H1 (cell line): ENCODE data around the gene ANAPC16. TPM values are rescaled to one million over a fixed set of nuclear protein-coding genes. Genes with fewer than 3 reads are reported as not detected.

Experiments
- CTCF ChIA-PET: fragments of 300-600 bp; sonication (Branson Sonifier 250); formaldehyde crosslinking; loops from one replicate; lab custom pipeline; 2021; ENCODE audit not compliant: partially characterized antibody; lab: Charles Lee
- POLR2A ChIA-PET: fragments of 300-600 bp; sonication (Branson Sonifier 250); formaldehyde crosslinking; loops from one replicate; lab custom pipeline; 2021; ENCODE audit warnings: inconsistent platforms; ENCODE audit not compliant: partially characterized antibody; lab: Charles Lee
- DNase-seq, 2 experiments: peaks; one replicate each; pipeline versions ENCODE4 v3.0.0 to v3.0.0-alpha.2; 2010 to 2022; ENCODE audit warnings: low spot score in 2 of 2, low read depth in 1 of 2, mixed read lengths in 1 of 2
- FAIRE-seq: peaks from 2 replicates; lab custom pipeline; 2011; peaks lifted over from hg19 to GRCh38; lab: Jason Lieb, UNC
- H2AFZ ChIP-seq: 2 replicates; pipeline ENCODE4 v1.8.1; 2012; ENCODE audit warnings: low read length, inconsistent platforms
- H2AK5ac ChIP-seq: 2 replicates; pipeline ENCODE4 v1.6.1; 2013; ENCODE audit warnings: low read depth, low read length
- H2BK120ac ChIP-seq: replicated peaks from 2 replicates; pipeline ENCODE3; 2013; ENCODE audit warnings: low read depth, low read length, inconsistent platforms
- H2BK12ac ChIP-seq: 2 replicates; pipeline ENCODE4 v1.6.1; 2013; ENCODE audit warnings: low read depth, low read length
- H2BK15ac ChIP-seq: 2 replicates; pipeline ENCODE4 v1.6.1; 2013; ENCODE audit warnings: low read length
- H2BK20ac ChIP-seq: 2 replicates; pipeline ENCODE4 v1.6.1; 2013; ENCODE audit warnings: low read length
- H2BK5ac ChIP-seq: 2 replicates; pipeline ENCODE4 v1.6.1; 2013; ENCODE audit warnings: low read depth, low read length
- H3K14ac ChIP-seq: 2 replicates; pipeline ENCODE4 v1.6.1; 2013; ENCODE audit warnings: inconsistent platforms; ENCODE audit not compliant: insufficient read length
- H3K18ac ChIP-seq: 2 replicates; pipeline ENCODE4 v1.6.1; 2013; ENCODE audit warnings: low read length; ENCODE audit errors: extremely low read depth
- H3K23ac ChIP-seq: 2 replicates; pipeline ENCODE4 v1.6.1; 2013; ENCODE audit warnings: inconsistent platforms; ENCODE audit not compliant: insufficient read length
- H3K23me2 ChIP-seq: 2 replicates; pipeline ENCODE4 v1.6.1; 2013; ENCODE audit warnings: low read depth, low read length
- H3K27ac ChIP-seq: 2 replicates; pipeline ENCODE4 v1.6.1; 2011; ENCODE audit warnings: low read depth, low read length, inconsistent platforms
- H3K27me3 ChIP-seq, 4 experiments: replicated peaks in 1 of 4; 1 replicate in 1 of 4; 2 replicates in 3 of 4; pipeline versions ENCODE4 v1.6.1 to v1.8.1; 2011 to 2013; ENCODE audit warnings: low read length in 3 of 4, mild to moderate bottlenecking in 3 of 4, inconsistent platforms in 2 of 4, mixed read lengths in 2 of 4, moderate library complexity in 1 of 4; ENCODE audit not compliant: control insufficient read depth in 3 of 4, insufficient read depth in 3 of 4; ENCODE audit errors: extremely low read depth in 1 of 4
- H3K36me3 ChIP-seq, 4 experiments: 2 replicates each; pipeline versions ENCODE4 v1.6.1 to v1.8.1; 2011 to 2013; ENCODE audit warnings: mild to moderate bottlenecking in 4 of 4, low read length in 3 of 4, moderate library complexity in 2 of 4, control low read depth in 1 of 4, inconsistent platforms in 1 of 4; ENCODE audit not compliant: insufficient read depth in 4 of 4, control insufficient read depth in 2 of 4
- H3K4ac ChIP-seq: replicated peaks from 2 replicates; pipeline ENCODE3; 2013; ENCODE audit warnings: low read length, low read depth, mixed read lengths, inconsistent platforms; ENCODE audit not compliant: insufficient read length
- H3K4me1 ChIP-seq, 4 experiments: replicated peaks in 1 of 4; 1 replicate in 1 of 4; 2 replicates in 3 of 4; pipeline versions ENCODE4 v1.6.1 to v1.8.1; 2011 to 2013; ENCODE audit warnings: low read length in 3 of 4, inconsistent platforms in 2 of 4, mixed read lengths in 1 of 4; ENCODE audit not compliant: insufficient read depth in 4 of 4, control insufficient read depth in 3 of 4
- H3K4me2 ChIP-seq, 2 experiments: 2 replicates each; pipeline versions ENCODE4 v1.6.1 to v1.8.1; 2011 to 2013; ENCODE audit warnings: low read depth in 2 of 2, low read length in 2 of 2, control low read depth in 1 of 2, inconsistent platforms in 1 of 2, mild to moderate bottlenecking in 1 of 2; ENCODE audit not compliant: insufficient read depth in 1 of 2
- H3K4me3 ChIP-seq, 4 experiments: fragments of 200-600, 300-600 bp in 1 of 4; sonication (generic), shearing (Covaris generic), sonication (Bioruptor Twin) in 1 of 4; 2 replicates each; pipeline versions ENCODE4 v1.5.1 to v1.8.1; 2011 to 2016; ENCODE audit warnings: low read length in 4 of 4, low read depth in 3 of 4, control low read depth in 2 of 4, inconsistent platforms in 2 of 4, mild to moderate bottlenecking in 2 of 4, mixed read lengths in 1 of 4, moderate library complexity in 1 of 4; ENCODE audit not compliant: insufficient read depth in 2 of 4; ENCODE audit errors: extremely low read depth in 1 of 4
- H3K56ac ChIP-seq: replicated peaks from 2 replicates; pipeline ENCODE3; 2013; ENCODE audit warnings: low read depth, mild to moderate bottlenecking, mixed read lengths, low read length, inconsistent platforms; ENCODE audit not compliant: insufficient read length
- H3K79me1 ChIP-seq: 2 replicates; pipeline ENCODE4 v1.6.1; 2013; ENCODE audit warnings: low read depth, low read length, control low read depth
- H3K79me2 ChIP-seq, 2 experiments: 2 replicates each; pipeline versions ENCODE4 v1.6.1 to v1.8.1; 2012 to 2013; ENCODE audit warnings: low read length in 2 of 2, mild to moderate bottlenecking in 2 of 2, inconsistent platforms in 1 of 2; ENCODE audit not compliant: insufficient read depth in 2 of 2, control insufficient read depth in 1 of 2
- H3K9ac ChIP-seq, 4 experiments: replicated peaks in 1 of 4; 1 replicate in 1 of 4; 2 replicates in 3 of 4; pipeline versions ENCODE4 v1.6.1 to v1.8.1; 2011 to 2013; ENCODE audit warnings: low read depth in 3 of 4, low read length in 3 of 4, control low read depth in 2 of 4, mild to moderate bottlenecking in 2 of 4, moderate library complexity in 2 of 4, inconsistent platforms in 1 of 4; ENCODE audit errors: extremely low read depth in 1 of 4
- H3K9me3 ChIP-seq, 2 experiments: 2 replicates each; pipeline versions ENCODE4 v1.6.1 to v1.8.1; 2012 to 2013; ENCODE audit warnings: mild to moderate bottlenecking in 2 of 2, moderate library complexity in 2 of 2, control low read depth in 1 of 2, inconsistent platforms in 1 of 2, low read depth in 1 of 2, low read length in 1 of 2, mixed read lengths in 1 of 2; ENCODE audit not compliant: insufficient read depth in 2 of 2
- H4K20me1 ChIP-seq, 2 experiments: replicated peaks in 1 of 2; 2 replicates each; pipeline versions ENCODE3 to v1.8.1; 2011 to 2013; ENCODE audit warnings: inconsistent platforms in 2 of 2, low read length in 2 of 2, mild to moderate bottlenecking in 1 of 2; ENCODE audit not compliant: insufficient read depth in 2 of 2, control insufficient read depth in 1 of 2
- H4K5ac ChIP-seq: 2 replicates; pipeline ENCODE4 v1.6.1; 2013; ENCODE audit warnings: low read length, low read depth, mixed read lengths, inconsistent platforms; ENCODE audit not compliant: insufficient read length
- H4K8ac ChIP-seq: 2 replicates; pipeline ENCODE4 v1.8.0; 2013; ENCODE audit warnings: mild to moderate bottlenecking, moderate library complexity, low read length, inconsistent platforms; ENCODE audit not compliant: insufficient read depth; ENCODE audit errors: extremely low read depth
- H4K91ac ChIP-seq: replicated peaks from 2 replicates; pipeline ENCODE3; 2013; ENCODE audit warnings: low read length, mixed read lengths, inconsistent platforms; ENCODE audit not compliant: insufficient read length
- SAP30 ChIP-seq: fragments of 300-600 bp; sonication (generic); IDR thresholded peaks from 2 replicates; pipeline ENCODE4 v1.7.1; 2012; ENCODE audit warnings: low read length, moderate library complexity, mild to moderate bottlenecking, inconsistent platforms; ENCODE audit not compliant: insufficient read depth, insufficient replicate concordance
- WGBS, 2 experiments: shearing (Covaris generic) in 1 of 2; methylation state at CpG; one replicate each; pipeline versions ENCODE4 v1.1.6 to v1.1.7; 2013 to 2015; ENCODE audit warnings: low lambda C conversion rate in 2 of 2, mixed read lengths in 2 of 2, inconsistent platforms in 1 of 2, low coverage in 1 of 2, missing lambda C conversion rate in 1 of 2; ENCODE audit not compliant: insufficient replicate concordance in 2 of 2, insufficient coverage in 1 of 2, insufficient read length in 1 of 2; ENCODE audit errors: extremely low coverage in 1 of 2, missing lambda C conversion rate in 1 of 2; 5-methylcytosine and 5-hydroxymethylcytosine counted together
- polyA plus RNA-seq, 7 experiments: library from polyadenylated mRNA; depleted of rRNA in 3 of 7; stranded (reverse) in 5 of 7; unstranded in 2 of 7; fragments of >200 nt in 5 of 7; fragments of 200-250 nt in 2 of 7; gene quantifications; 1 replicate in 5 of 7; 2 replicates in 1 of 7; 4 replicates in 1 of 7; pipeline versions ENCODE4 v1.2.1 to v1.2.3, GENCODE V29; 2011 to 2013; ENCODE audit warnings: missing spikeins in 2 of 7, mixed read lengths in 2 of 7
- total RNA-seq: library from RNA; stranded (reverse); fragmentation: NEBNext Ultra II Directional; extraction: Animal tissue kit (Norgen Biotek cat#: 25700); gene quantifications from 2 replicates; pipeline ENCODE4 v1.2.1, GENCODE V29; 2021

ANAPC16 gene
- total and polyA plus RNA-seq, 2 of the 8 experiments (the other 6 are each of a cell fraction or from before 2014, with no cell fraction given) = 53.1 to 57.4 TPM

GRCh38 chr10:72218726-72219125, 2.9 kb downstream of the ANAPC16 start:
- H2BK20ac ChIP-seq = no peak overlapping the region
- ChIA-PET CTCF (interaction anchor here (0.8 to 5.0 kb wide), 6 partner anchors 11 to 119 kb away, joined by 3 to 39 read pairs (median 4); no protein-coding TSS in a partner anchor), POLR2A (interaction anchor here (0.8 to 1.9 kb wide), 5 partner anchors 10 to 113 kb away, joined by 3 to 13 read pairs (median 4); partner anchors contain the start of gene DDIT4)
- no peak overlapping the region for H2AFZ ChIP-seq
- H3K9ac ChIP-seq = no peak overlapping the region
- TF ChIP-seq SAP30 = no peak
- H4K5ac ChIP-seq = no peak overlapping the region
- H4K8ac ChIP-seq = no peak overlapping the region
- no peak overlapping the region for H2AK5ac ChIP-seq
- H3K4me3 ChIP-seq = no peak overlapping the region
- no peaks in the 10 kb centered on the region for H4K20me1 ChIP-seq
- WGBS, 2 experiments = 91% methylated on average over 2 of the region's 2 CpGs; no CpG with 5 or more reads in 1 of the 2 experiments
- peaks cover 2 to 11% (median 5%) of the 10 kb centered on the region in 4 experiments; a peak in 4 of 8 replicates for H3K36me3 ChIP-seq
- H2BK12ac ChIP-seq = no peak overlapping the region
- H3K18ac ChIP-seq = no peak overlapping the region
- no peaks in the 10 kb centered on the region for H3K9me3 ChIP-seq
- H3K4me1 ChIP-seq = peaks cover 0 to 7% (median 3%) of the 10 kb centered on the region in 4 experiments; a peak in 3 of 7 replicates
- no peak overlapping the region for H3K56ac ChIP-seq
- peaks cover 3% of the 10 kb centered on the region; the same call in 1 of the 2 replicates for H3K79me1 ChIP-seq
- peaks cover 2% of the 10 kb centered on the region; the same call in 1 of the 2 replicates for H3K23me2 ChIP-seq
- H2BK5ac ChIP-seq = no peak overlapping the region
- H3K4ac ChIP-seq = no peak overlapping the region
- H3K27ac ChIP-seq = no peak overlapping the region
- H3K79me2 ChIP-seq = peaks cover 6 to 46% of the 10 kb centered on the region in 2 experiments
- DNase-seq (no peak), FAIRE-seq (no peak)
- H2BK120ac ChIP-seq = no peak overlapping the region
- H3K27me3 ChIP-seq = no peaks in the 10 kb centered on the region
- H2BK15ac ChIP-seq = no peak overlapping the region
- no peak overlapping the region for H4K91ac ChIP-seq
- H3K14ac ChIP-seq = no peak overlapping the region
- H3K4me2 ChIP-seq = no peak overlapping the region
- H3K23ac ChIP-seq = no peak overlapping the region
